DND-41 (cell line): ENCODE measurements around the gene RBM25.

ENCODE experiments used
- CTCF ChIP-seq: IDR thresholded peaks from 2 replicates; pipeline ENCODE4 v1.5.1; 2012; ENCODE audit warnings: borderline replicate concordance, low read length, moderate library complexity, mild to moderate bottlenecking; ENCODE audit not compliant: poor library complexity, severe bottlenecking; ENCODE audit errors: extremely low read depth
- EZH2 ChIP-seq: IDR thresholded peaks from 3 replicates; pipeline ENCODE4 v1.6.1; 2012; ENCODE audit warnings: borderline replicate concordance, low read depth, mild to moderate bottlenecking, moderate library complexity, low read length, inconsistent platforms; ENCODE audit not compliant: severe bottlenecking

- TF ChIP-seq EZH2 (no peak), CTCF (no peak)
Observed at GRCh38 chr14:73168691-73169090, 110.4 kb downstream of the RBM25 start.
